Measurements from ENCODE around the gene CNBP. TPM values are rescaled to one million over a fixed set of nuclear protein-coding genes. Genes with fewer than 3 reads are reported as not detected.

CNBP gene
- total and polyA plus RNA-seq, 2 of the 13 experiments (the other 11 are each of a cell fraction or from before 2014, with no cell fraction given), result 282 to 354 TPM

DNA sequence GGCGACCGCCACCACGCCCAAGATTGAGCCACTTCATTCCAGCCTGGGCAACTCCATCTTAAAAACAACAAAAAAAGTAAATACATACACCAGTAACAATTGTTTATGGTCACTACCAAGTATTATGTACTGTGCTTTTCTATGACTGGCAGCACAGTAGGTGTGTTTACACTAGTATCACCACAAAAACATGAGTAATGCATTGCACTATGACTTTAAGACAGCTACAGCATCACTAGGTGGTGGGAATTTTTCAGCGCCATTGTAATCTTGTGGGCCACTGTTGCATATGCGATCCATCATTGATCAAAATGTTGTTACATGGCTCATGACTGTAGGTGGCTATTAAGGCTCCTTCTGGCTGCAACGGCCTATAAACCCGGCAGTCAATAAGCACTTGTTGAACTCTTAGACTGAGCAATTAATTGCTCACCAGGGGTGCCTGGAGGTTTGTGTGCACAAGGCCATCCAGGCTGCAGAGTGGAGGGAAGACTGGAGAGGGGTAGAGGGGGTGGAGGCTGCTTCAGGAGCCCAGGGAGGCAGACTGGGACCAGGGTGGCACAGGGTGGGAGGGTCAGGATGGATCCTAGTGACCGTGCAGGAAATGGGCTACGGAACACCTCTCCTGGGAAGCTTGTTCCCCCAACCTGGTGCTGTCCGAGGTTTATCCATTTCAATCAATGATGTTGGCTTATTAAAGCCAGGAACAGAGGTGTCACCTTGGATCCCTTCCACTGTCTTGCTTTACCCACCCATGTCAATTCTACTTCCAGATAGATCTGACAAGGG lies 47.8 kb upstream of the CNBP start (continued):
- TF ChIP-seq THYN1 (CRISPR knock-in tag; IDR thresholded peaks at IDR 0.05; ENCODE audit: borderline replicate concordance, low read depth), result no peak
- TF ChIP-seq PAX8 (CRISPR knock-in tag; IDR thresholded peaks at IDR 0.05; ENCODE audit: borderline replicate concordance), result no peak
- TF ChIP-seq REL (CRISPR knock-in tag; conservative IDR thresholded peaks at IDR 0.05), result no peak
- no peak for TF ChIP-seq ZNF543 (CRISPR knock-in tag; IDR thresholded peaks at IDR 0.05)
- TF ChIP-seq TAF1 (CRISPR knock-in tag; IDR thresholded peaks at IDR 0.05), result no peak
- no peak for TF ChIP-seq NFYC (CRISPR knock-in tag; IDR thresholded peaks at IDR 0.05)
- TF ChIP-seq NR3C1 (CRISPR knock-in tag; IDR thresholded peaks at IDR 0.05), result no peak
- TF ChIP-seq, protein P1, sequence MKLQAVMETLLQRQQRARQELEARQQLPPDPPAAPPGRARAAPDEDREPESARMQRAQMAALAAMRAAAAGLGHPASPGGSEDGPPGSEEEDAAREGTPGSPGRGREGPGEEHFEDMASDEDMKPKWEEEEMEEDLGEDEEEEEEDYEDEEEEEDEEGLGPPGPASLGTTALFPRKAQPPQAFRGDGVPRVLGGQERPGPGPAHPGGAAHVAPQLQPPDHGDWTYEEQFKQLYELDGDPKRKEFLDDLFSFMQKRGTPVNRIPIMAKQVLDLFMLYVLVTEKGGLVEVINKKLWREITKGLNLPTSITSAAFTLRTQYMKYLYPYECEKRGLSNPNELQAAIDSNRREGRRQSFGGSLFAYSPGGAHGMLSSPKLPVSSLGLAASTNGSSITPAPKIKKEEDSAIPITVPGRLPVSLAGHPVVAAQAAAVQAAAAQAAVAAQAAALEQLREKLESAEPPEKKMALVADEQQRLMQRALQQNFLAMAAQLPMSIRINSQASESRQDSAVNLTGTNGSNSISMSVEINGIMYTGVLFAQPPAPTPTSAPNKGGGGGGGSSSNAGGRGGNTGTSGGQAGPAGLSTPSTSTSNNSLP (IDR thresholded peaks at IDR 0.05; ENCODE audit: low read depth, low read length), result 0 out of 2 replicates have a peak, but pooled peaks have one; percentile 8

- Histone ChIP-seq H3K4me1 (ENCODE audit: insufficient read depth, low read length) (peaks cover 58% of the 10 kb centered on the region), H3K4me3 (replicated peaks in 1 of 3; ENCODE audit: insufficient read depth in 1 of 3, low read depth in 2 of 3, low read length in 3 of 3) (no peak overlapping the region), H3K9me3 (ENCODE audit: low read length) (no peaks in the 10 kb centered on the region), H3K27ac (ENCODE audit: extremely low read length, insufficient read depth, low read length) (no peak overlapping the region), H2AFZ (ENCODE audit: low read length) (no peak overlapping the region), H3K27me3 (ENCODE audit: control insufficient read depth in 1 of 2, insufficient read depth in 2 of 2, low read length in 2 of 2) (no peaks in the 10 kb centered on the region), H3K36me3 (replicated peaks in 1 of 2; ENCODE audit: control insufficient read depth in 1 of 2, insufficient read depth in 2 of 2, low read length in 2 of 2) (no peaks in the 10 kb centered on the region), H3K79me2 (ENCODE audit: insufficient read depth, low read length) (no peaks in the 10 kb centered on the region), H4K20me1 (ENCODE audit: insufficient read depth, low read length) (no peaks in the 10 kb centered on the region), H3K9ac (ENCODE audit: insufficient read depth, low read depth, low read length) (no peak overlapping the region), H3K4me2 (ENCODE audit: low read depth, low read length) (no peak overlapping the region)
- ChIA-PET CTCF (ENCODE audit: low intra/inter-chr PET ratio, low total read pairs) (interaction anchor here (0.7 to 2.4 kb wide), 2 partner anchors 11 to 15 kb away, joined by 3 to 14 read pairs; no protein-coding TSS in a partner anchor), POLR2A (interaction anchor here (0.7 to 1.0 kb wide), 2 partner anchors 15 to 24 kb away, joined by 3 read pairs; no protein-coding TSS in a partner anchor)
- ATAC-seq, result peak; percentile 26; the same call in 2 of the 3 replicates
- peak; percentile 68 for DNase-seq (ENCODE audit: low spot score)
- BruUV-seq (replicated peaks), result no TSS peak
- TF ChIP-seq ZNF644 (CRISPR knock-in tag; IDR thresholded peaks at IDR 0.05; ENCODE audit: low read depth), result peak; percentile 54; the same call in 1 of the 2 replicates
- TF ChIP-seq POGZ (CRISPR knock-in tag; IDR thresholded peaks at IDR 0.05), result no peak
- TF ChIP-seq RCOR2 (CRISPR knock-in tag; IDR thresholded peaks at IDR 0.05), result 0 out of 2 replicates have a peak, but pooled peaks have one; percentile 40
- TF ChIP-seq ZNF616 (CRISPR knock-in tag; IDR thresholded peaks at IDR 0.05; ENCODE audit: low read depth), result no peak
- TF ChIP-seq HMG20A (CRISPR knock-in tag; IDR thresholded peaks at IDR 0.05; ENCODE audit: borderline replicate concordance), result peak; percentile 31; the same call in 1 of the 2 replicates
- TF ChIP-seq ZNF343 (CRISPR knock-in tag; IDR thresholded peaks at IDR 0.05), result no peak
- TF ChIP-seq ZNF292 (CRISPR knock-in tag; IDR thresholded peaks at IDR 0.05; ENCODE audit: borderline replicate concordance, low read depth), result no peak
- peak; percentile 89 for TF ChIP-seq FOSL2 (CRISPR knock-in tag; IDR thresholded peaks at IDR 0.05)
- TF ChIP-seq, protein P2, sequence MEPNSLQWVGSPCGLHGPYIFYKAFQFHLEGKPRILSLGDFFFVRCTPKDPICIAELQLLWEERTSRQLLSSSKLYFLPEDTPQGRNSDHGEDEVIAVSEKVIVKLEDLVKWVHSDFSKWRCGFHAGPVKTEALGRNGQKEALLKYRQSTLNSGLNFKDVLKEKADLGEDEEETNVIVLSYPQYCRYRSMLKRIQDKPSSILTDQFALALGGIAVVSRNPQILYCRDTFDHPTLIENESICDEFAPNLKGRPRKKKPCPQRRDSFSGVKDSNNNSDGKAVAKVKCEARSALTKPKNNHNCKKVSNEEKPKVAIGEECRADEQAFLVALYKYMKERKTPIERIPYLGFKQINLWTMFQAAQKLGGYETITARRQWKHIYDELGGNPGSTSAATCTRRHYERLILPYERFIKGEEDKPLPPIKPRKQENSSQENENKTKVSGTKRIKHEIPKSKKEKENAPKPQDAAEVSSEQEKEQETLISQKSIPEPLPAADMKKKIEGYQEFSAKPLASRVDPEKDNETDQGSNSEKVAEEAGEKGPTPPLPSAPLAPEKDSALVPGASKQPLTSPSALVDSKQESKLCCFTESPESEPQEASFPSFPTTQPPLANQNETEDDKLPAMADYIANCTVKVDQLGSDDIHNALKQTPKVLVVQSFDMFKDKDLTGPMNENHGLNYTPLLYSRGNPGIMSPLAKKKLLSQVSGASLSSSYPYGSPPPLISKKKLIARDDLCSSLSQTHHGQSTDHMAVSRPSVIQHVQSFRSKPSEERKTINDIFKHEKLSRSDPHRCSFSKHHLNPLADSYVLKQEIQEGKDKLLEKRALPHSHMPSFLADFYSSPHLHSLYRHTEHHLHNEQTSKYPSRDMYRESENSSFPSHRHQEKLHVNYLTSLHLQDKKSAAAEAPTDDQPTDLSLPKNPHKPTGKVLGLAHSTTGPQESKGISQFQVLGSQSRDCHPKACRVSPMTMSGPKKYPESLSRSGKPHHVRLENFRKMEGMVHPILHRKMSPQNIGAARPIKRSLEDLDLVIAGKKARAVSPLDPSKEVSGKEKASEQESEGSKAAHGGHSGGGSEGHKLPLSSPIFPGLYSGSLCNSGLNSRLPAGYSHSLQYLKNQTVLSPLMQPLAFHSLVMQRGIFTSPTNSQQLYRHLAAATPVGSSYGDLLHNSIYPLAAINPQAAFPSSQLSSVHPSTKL (CRISPR knock-in tag; IDR thresholded peaks at IDR 0.05), result peak; percentile 28; the same call in 1 of the 2 replicates
- in situ Hi-C loops (cut with HindIII; ENCODE audit: extremely low pct_ligation_motif_present, low pct_unique_long_range_greater_than_20kb), result no loop called here
- intact Hi-C loops (cut with micrococcal nuclease; ENCODE audit: unreplicated experiment), result loop anchor here (2.0 kb wide), 1 partner anchor 14 kb away; no protein-coding TSS in a partner anchor
- 30% methylated on average over 7 of the region's 7 CpGs for WGBS (ENCODE audit: low lambda C conversion rate)
- FAIRE-seq, result peak; percentile 23
Observed at GRCh38 chr3:129230311-129231019, 46.8 kb upstream of the CNBP start.

Measured in HepG2 (cell line).